ENCODE results near the gene KCTD4. TPM values are rescaled to one million over a fixed set of nuclear protein-coding genes. Genes with fewer than 3 reads are reported as not detected.

The KCTD4 gene
- total and polyA plus RNA-seq, 8 donors, result 0.08 to 0.20 TPM; not detected in 6

GRCh38 chr13:45180713-45181601 is 19.9 kb downstream of the KCTD4 start:
- no peaks in the 10 kb centered on the region for H3K4me1 ChIP-seq
- no peak overlapping the region for H3K4me3 ChIP-seq
- no peaks in the 10 kb centered on the region for H3K9me3 ChIP-seq
- intact Hi-C loops (cut with DNase I), result no loop called here
- no peak for DNase-seq
- no peak overlapping the region for H3K27ac ChIP-seq
- no peaks in the 10 kb centered on the region for H3K27me3 ChIP-seq
- H3K36me3 ChIP-seq, result peaks cover 0 to 16% of the 10 kb centered on the region in 2 donors
- TF ChIP-seq, protein P1, sequence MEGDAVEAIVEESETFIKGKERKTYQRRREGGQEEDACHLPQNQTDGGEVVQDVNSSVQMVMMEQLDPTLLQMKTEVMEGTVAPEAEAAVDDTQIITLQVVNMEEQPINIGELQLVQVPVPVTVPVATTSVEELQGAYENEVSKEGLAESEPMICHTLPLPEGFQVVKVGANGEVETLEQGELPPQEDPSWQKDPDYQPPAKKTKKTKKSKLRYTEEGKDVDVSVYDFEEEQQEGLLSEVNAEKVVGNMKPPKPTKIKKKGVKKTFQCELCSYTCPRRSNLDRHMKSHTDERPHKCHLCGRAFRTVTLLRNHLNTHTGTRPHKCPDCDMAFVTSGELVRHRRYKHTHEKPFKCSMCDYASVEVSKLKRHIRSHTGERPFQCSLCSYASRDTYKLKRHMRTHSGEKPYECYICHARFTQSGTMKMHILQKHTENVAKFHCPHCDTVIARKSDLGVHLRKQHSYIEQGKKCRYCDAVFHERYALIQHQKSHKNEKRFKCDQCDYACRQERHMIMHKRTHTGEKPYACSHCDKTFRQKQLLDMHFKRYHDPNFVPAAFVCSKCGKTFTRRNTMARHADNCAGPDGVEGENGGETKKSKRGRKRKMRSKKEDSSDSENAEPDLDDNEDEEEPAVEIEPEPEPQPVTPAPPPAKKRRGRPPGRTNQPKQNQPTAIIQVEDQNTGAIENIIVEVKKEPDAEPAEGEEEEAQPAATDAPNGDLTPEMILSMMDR (IDR thresholded peaks at IDR 0.05), result no peak
- ATAC-seq, result no peak

DNA sequence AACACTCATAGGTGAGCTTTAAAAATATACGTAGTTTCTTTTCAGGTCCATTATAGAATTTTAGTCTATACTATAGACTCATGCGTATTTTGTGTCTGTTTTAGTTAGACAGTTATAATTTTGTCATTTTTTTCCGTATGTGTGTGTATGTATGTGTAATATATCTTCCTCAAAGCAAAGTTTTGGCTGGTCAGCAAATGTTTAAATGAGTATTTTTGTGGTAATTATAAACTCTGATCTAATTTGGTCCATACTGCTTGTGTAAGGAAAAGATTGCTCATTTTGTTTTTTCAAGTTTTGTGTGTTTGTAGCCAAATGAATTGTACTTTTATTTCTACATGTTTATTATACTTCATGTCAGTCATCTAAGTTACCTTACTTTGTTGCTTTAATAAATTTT is 20.5 kb downstream of the KCTD4 start:
- ATAC-seq (no peak), DNase-seq (no peak)
- Histone ChIP-seq H3K36me3 (peaks cover 0 to 16% of the 10 kb centered on the region in 2 donors), H3K9me3 (no peaks in the 10 kb centered on the region), H3K4me3 (no peak overlapping the region), H3K27me3 (no peaks in the 10 kb centered on the region), H3K4me1 (no peaks in the 10 kb centered on the region), H3K27ac (no peak overlapping the region)
- TF ChIP-seq, protein P1 (IDR thresholded peaks at IDR 0.05), result no peak
- intact Hi-C loops (cut with DNase I), result no loop called here

DNA sequence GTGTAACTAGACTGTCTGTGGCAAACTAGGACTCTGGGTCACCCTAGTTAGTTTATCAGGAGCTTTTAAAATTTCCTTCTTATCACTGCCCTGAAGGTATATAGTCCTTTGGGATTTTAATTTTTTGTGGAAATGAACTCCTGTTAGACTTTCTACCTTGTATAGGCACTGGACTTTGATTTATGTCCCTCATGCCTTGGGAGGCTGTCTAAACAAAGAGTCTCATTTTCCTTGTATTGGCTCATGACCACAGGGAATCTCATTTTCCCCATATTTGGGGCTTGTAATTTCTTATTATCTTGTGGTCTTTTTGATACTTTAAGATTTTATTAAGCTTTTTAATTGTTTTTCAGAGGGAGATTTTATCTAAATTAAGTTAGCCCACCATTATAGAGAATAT is 21.4 kb downstream of the KCTD4 start:
- no peaks in the 10 kb centered on the region for H3K9me3 ChIP-seq
- no peak for ATAC-seq

GRCh38 chr13:45178349-45179162 is 22.3 kb downstream of the KCTD4 start:
- H3K27me3 ChIP-seq, result no peaks in the 10 kb centered on the region
- no peaks in the 10 kb centered on the region for H3K4me1 ChIP-seq
- no peak overlapping the region for H3K4me3 ChIP-seq
- H3K27ac ChIP-seq, result no peak overlapping the region
- intact Hi-C loops (cut with DNase I), result no loop called here
- H3K36me3 ChIP-seq, result peaks cover 0 to 9% of the 10 kb centered on the region in 2 donors
- H3K9me3 ChIP-seq, result no peaks in the 10 kb centered on the region
- ATAC-seq, result no peak
- TF ChIP-seq, protein P1 (IDR thresholded peaks at IDR 0.05), result no peak
- DNase-seq, result no peak

More for the DNA sequence above, 21.4 kb downstream of the KCTD4 start:
- Histone ChIP-seq H3K27ac (no peak overlapping the region), H3K36me3 (peaks cover 0 to 15% of the 10 kb centered on the region in 2 donors), H3K4me1 (no peaks in the 10 kb centered on the region), H3K27me3 (no peaks in the 10 kb centered on the region), H3K4me3 (no peak overlapping the region)
- intact Hi-C loops (cut with DNase I), result no loop called here
- TF ChIP-seq, protein P1 (IDR thresholded peaks at IDR 0.05), result no peak
- no peak for DNase-seq

DNA sequence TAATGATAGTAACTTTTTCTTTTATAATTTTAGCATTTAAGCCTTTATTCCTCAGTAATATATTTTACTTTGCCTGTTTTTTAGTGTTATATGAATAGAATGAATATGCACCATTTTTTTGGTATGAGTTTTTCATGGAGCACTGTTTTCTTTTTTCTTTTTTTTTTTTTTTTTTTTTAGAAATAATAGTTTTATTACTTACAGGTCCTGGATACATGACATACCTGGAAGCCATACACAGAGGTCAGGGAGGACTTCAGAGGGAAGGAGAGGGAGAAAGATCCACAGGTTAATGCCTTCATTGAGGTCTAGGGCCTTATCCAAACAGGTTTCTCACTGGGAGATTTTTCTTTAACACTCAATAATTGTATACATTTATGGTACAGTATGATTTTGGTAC is 26.4 kb downstream of the KCTD4 start:
- Histone ChIP-seq H3K4me1 (no peaks in the 10 kb centered on the region), H3K9me3 (no peaks in the 10 kb centered on the region), H3K36me3 (no peaks in the 10 kb centered on the region), H3K4me3 (no peak overlapping the region), H3K27ac (no peak overlapping the region), H3K27me3 (no peaks in the 10 kb centered on the region)
- TF ChIP-seq, protein P1 (IDR thresholded peaks at IDR 0.05), result no peak
- ATAC-seq (no peak), DNase-seq (no peak)
- intact Hi-C loops (cut with DNase I), result no loop called here

Measured in left lung (tissue), 10 donors.